HG03139 (cell line): ENCODE data around the gene NTN1.
"Not testable (repeated sequence)": the region's sequence is repeated elsewhere in the genome, so short reads cannot be mapped to it uniquely, and the experiment has no call there.

Experiments
- ATAC-seq: cut with Tn5 transposase; IDR thresholded peaks from one replicate; pipeline ENCODE4 v1.9.1; 2021; ENCODE audit not compliant: unreplicated experiment

The NTN1 gene

GRCh38 chr17:9241371-9241712 lies 220.0 kb downstream of the NTN1 start:
- no peak for ATAC-seq

- no peak for ATAC-seq
These were observed 220.6 kb downstream of the NTN1 start for GRCh38 chr17:9241774-9242496.

GRCh38 chr17:9242497-9242881 lies 221.2 kb downstream of the NTN1 start:
- no peak for ATAC-seq

- no peak for ATAC-seq
These were observed 221.7 kb downstream of the NTN1 start for GRCh38 chr17:9242983-9243382.

GRCh38 chr17:9244066-9245052 lies 223.0 kb downstream of the NTN1 start:
- no peak for ATAC-seq

GRCh38 chr17:9247401-9247938 lies 226.2 kb downstream of the NTN1 start:
- no peak for ATAC-seq

GRCh38 chr17:9249245-9249953 lies 228.1 kb downstream of the NTN1 start:
- ATAC-seq: no peak

- no peak for ATAC-seq
These were observed 230.0 kb downstream of the NTN1 start for GRCh38 chr17:9251273-9251672.

GRCh38 chr17:9253308-9253707 lies 232.0 kb downstream of the NTN1 start:
- ATAC-seq: no peak

- no peak for ATAC-seq
These were observed 233.5 kb downstream of the NTN1 start for GRCh38 chr17:9254841-9255240.

GRCh38 chr17:9255833-9256232 lies 234.5 kb downstream of the NTN1 start:
- ATAC-seq: no peak

GRCh38 chr17:9256361-9256750 lies 235.0 kb downstream of the NTN1 start:
- ATAC-seq: no peak

GRCh38 chr17:9256751-9257629 lies 235.7 kb downstream of the NTN1 start:
- ATAC-seq: no peak

GRCh38 chr17:9257630-9257965 lies 236.3 kb downstream of the NTN1 start:
- ATAC-seq: not testable (repeated sequence)

GRCh38 chr17:9258115-9259015 lies 237.1 kb downstream of the NTN1 start:
- ATAC-seq: no peak

- no peak for ATAC-seq
These were observed 238.1 kb downstream of the NTN1 start for GRCh38 chr17:9259419-9259818.

GRCh38 chr17:9261081-9262012 lies 240.0 kb downstream of the NTN1 start:
- ATAC-seq: no peak

GRCh38 chr17:9266031-9266680 lies 244.8 kb downstream of the NTN1 start:
- ATAC-seq: no peak
